ENCODE data around the gene AIDA.

Gene AIDA

DNA sequence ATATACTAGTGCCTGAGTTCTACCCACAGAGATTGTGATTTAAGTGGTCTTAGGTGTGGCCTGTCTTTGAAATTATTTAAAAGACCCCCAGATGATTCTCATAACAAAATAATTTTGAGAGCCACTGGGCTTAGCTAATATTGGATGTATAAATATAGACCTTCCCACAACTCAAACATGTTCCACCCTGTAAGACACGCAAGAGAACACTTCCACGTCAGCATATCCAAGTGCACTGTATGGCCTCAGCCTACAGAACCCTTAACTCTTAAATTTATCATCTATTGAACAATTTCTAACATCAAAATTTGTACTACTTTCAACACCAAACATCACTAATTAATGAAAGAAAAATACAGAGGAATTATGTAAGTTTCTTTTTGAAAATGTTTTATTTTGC, 27.2 kb upstream of the AIDA start:
- Histone ChIP-seq H3K79me2 (ENCODE audit: insufficient read depth, low read length) (no peaks in the 10 kb centered on the region), H3K36me3 (ENCODE audit: insufficient read depth, low read length) (peaks cover 8% of the 10 kb centered on the region; the same call in 1 of the 2 replicates), H3K9ac (ENCODE audit: low read depth, low read length) (no peak overlapping the region), H3K4me2 (ENCODE audit: insufficient read depth, low read length) (no peak overlapping the region), H3K4me1 (ENCODE audit: insufficient read depth, low read length) (no peaks in the 10 kb centered on the region), H4K20me1 (ENCODE audit: insufficient read depth, low read length) (no peaks in the 10 kb centered on the region), H3K27ac (ENCODE audit: low read length) (no peak overlapping the region), H3K9me3 (ENCODE audit: insufficient read depth, low read length, severe bottlenecking) (no peaks in the 10 kb centered on the region), H3K4me3 (ENCODE audit: low read depth in 1 of 2, low read length in 2 of 2) (no peak overlapping the region), H3K27me3 (ENCODE audit: insufficient read depth, low read length, poor library complexity) (no peaks in the 10 kb centered on the region), H2AFZ (ENCODE audit: low read depth, low read length) (no peak overlapping the region)
- no peak for DNase-seq
- no peak for ATAC-seq (ENCODE audit: insufficient read depth, low read depth)
- TF ChIP-seq EZH2 (IDR thresholded peaks at IDR 0.05; ENCODE audit: borderline replicate concordance, low read depth, low read length, severe bottlenecking) = no peak
- TF ChIP-seq, protein P1, sequence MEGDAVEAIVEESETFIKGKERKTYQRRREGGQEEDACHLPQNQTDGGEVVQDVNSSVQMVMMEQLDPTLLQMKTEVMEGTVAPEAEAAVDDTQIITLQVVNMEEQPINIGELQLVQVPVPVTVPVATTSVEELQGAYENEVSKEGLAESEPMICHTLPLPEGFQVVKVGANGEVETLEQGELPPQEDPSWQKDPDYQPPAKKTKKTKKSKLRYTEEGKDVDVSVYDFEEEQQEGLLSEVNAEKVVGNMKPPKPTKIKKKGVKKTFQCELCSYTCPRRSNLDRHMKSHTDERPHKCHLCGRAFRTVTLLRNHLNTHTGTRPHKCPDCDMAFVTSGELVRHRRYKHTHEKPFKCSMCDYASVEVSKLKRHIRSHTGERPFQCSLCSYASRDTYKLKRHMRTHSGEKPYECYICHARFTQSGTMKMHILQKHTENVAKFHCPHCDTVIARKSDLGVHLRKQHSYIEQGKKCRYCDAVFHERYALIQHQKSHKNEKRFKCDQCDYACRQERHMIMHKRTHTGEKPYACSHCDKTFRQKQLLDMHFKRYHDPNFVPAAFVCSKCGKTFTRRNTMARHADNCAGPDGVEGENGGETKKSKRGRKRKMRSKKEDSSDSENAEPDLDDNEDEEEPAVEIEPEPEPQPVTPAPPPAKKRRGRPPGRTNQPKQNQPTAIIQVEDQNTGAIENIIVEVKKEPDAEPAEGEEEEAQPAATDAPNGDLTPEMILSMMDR (IDR thresholded peaks at IDR 0.05; ENCODE audit: borderline replicate concordance, extremely low read depth, low read length, poor library complexity, severe bottlenecking) = no peak

DNA sequence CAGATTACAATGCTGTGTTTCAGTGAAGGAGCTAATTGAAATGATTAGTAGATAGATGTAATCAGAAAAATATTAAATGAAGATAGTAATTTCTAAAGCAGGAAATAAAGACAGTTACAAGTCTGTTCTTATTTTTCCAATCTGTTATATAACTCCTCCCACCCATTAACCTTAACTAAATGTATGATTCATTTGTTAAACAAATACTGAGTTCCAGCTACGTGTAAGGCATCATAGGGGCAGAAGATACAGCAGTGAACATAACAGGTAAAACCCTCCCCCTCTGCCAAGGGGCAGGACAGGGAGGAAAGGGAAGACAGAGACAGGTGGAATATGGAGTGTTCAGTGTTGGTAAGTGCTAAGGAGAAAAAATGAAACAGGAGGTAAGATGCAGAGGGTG, 24.7 kb upstream of the AIDA start, which contains the start of gene FAM177B:
TSS of gene FAM177B (plus strand) at position 231 of the 400 bp plus-strand sequence. CDS start 9,344 bp downstream, outside the sequence.
- H3K4me1 ChIP-seq (ENCODE audit: insufficient read depth, low read length) = no peaks in the 10 kb centered on the region
- H3K4me2 ChIP-seq (ENCODE audit: insufficient read depth, low read length) = no peak within 1 kb of the TSS
- H4K20me1 ChIP-seq (ENCODE audit: insufficient read depth, low read length) = no peaks in the 10 kb centered on the region
- H3K9ac ChIP-seq (ENCODE audit: low read depth, low read length) = no peak within 1 kb of the TSS
- ATAC-seq (ENCODE audit: insufficient read depth, low read depth) (no peak), DNase-seq (no peak)
- H3K36me3 ChIP-seq (ENCODE audit: insufficient read depth, low read length) = peaks cover 30% of the 10 kb centered on the region; the same call in 1 of the 2 replicates
- no peak within 1 kb of the TSS for H3K27ac ChIP-seq (ENCODE audit: low read length)
- no peaks in the 10 kb centered on the region for H3K79me2 ChIP-seq (ENCODE audit: insufficient read depth, low read length)
- no peaks in the 10 kb centered on the region for H3K9me3 ChIP-seq (ENCODE audit: insufficient read depth, low read length, severe bottlenecking)
- no peak within 1 kb of the TSS for H2AFZ ChIP-seq (ENCODE audit: low read depth, low read length)
- TF ChIP-seq EZH2 (IDR thresholded peaks at IDR 0.05; ENCODE audit: borderline replicate concordance, low read depth, low read length, severe bottlenecking) = no peak
- TF ChIP-seq, protein P1 (IDR thresholded peaks at IDR 0.05; ENCODE audit: borderline replicate concordance, extremely low read depth, low read length, poor library complexity, severe bottlenecking) = no peak
- no peaks in the 10 kb centered on the region for H3K27me3 ChIP-seq (ENCODE audit: insufficient read depth, low read length, poor library complexity)
- no peak within 1 kb of the TSS for H3K4me3 ChIP-seq (ENCODE audit: low read depth in 1 of 2, low read length in 2 of 2)

DNA sequence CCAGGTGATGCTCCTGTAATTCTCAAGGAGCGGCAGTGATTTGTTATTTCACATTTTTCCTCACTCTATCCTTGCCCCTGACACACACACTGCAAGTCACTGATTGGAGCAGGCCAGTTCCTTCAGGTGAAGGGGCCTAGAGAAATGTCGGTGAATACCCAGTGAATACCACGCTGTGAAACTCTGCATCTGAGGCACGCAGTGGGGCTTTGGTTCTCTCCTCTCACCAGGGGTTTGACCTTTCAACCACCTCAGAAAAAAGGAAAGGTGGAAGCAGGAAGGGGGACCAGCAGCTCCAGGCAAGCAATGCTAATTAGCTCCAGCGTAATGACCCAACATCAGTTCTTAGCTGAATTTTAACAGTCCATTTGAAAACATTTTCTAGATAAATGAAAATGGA, 24.2 kb upstream of the AIDA start:
- ATAC-seq (ENCODE audit: insufficient read depth, low read depth) = no peak
- Histone ChIP-seq H3K4me1 (ENCODE audit: insufficient read depth, low read length) (no peaks in the 10 kb centered on the region), H3K79me2 (ENCODE audit: insufficient read depth, low read length) (no peaks in the 10 kb centered on the region), H3K36me3 (ENCODE audit: insufficient read depth, low read length) (peaks cover 35% of the 10 kb centered on the region; the same call in 1 of the 2 replicates), H3K4me3 (ENCODE audit: low read depth in 1 of 2, low read length in 2 of 2) (no peak overlapping the region), H3K9ac (ENCODE audit: low read depth, low read length) (no peak overlapping the region), H2AFZ (ENCODE audit: low read depth, low read length) (no peak overlapping the region), H3K9me3 (ENCODE audit: insufficient read depth, low read length, severe bottlenecking) (no peaks in the 10 kb centered on the region), H4K20me1 (ENCODE audit: insufficient read depth, low read length) (no peaks in the 10 kb centered on the region), H3K27ac (ENCODE audit: low read length) (no peak overlapping the region), H3K27me3 (ENCODE audit: insufficient read depth, low read length, poor library complexity) (no peaks in the 10 kb centered on the region), H3K4me2 (ENCODE audit: insufficient read depth, low read length) (no peak overlapping the region)
- TF ChIP-seq, protein P1 (IDR thresholded peaks at IDR 0.05; ENCODE audit: borderline replicate concordance, extremely low read depth, low read length, poor library complexity, severe bottlenecking) = no peak
- no peak for TF ChIP-seq EZH2 (IDR thresholded peaks at IDR 0.05; ENCODE audit: borderline replicate concordance, low read depth, low read length, severe bottlenecking)
- DNase-seq = no peak

DNA sequence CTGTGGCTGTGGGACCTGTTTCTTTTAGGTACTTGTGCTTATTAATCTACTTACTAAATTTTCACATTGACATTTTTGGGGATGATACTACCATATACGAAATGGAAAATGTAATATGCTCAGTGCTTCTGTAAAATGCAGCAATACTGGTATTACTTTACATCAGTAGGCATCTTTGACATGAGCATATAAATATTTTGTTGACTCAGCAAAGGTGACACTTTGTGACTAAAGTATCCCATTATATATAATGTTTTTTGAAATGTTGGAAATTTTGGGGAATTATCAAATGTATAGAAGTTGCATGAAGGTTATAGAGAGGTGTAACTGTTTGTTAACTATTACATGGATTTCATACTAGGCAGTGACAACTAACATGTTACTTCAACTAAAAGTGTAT, 22.4 kb upstream of the AIDA start:
- DNase-seq (no peak), ATAC-seq (ENCODE audit: insufficient read depth, low read depth) (no peak)
- H4K20me1 ChIP-seq (ENCODE audit: insufficient read depth, low read length) = no peaks in the 10 kb centered on the region
- H2AFZ ChIP-seq (ENCODE audit: low read depth, low read length) = no peak overlapping the region
- H3K9me3 ChIP-seq (ENCODE audit: insufficient read depth, low read length, severe bottlenecking) = no peaks in the 10 kb centered on the region
- no peak overlapping the region for H3K4me2 ChIP-seq (ENCODE audit: insufficient read depth, low read length)
- H3K27ac ChIP-seq (ENCODE audit: low read length) = no peak overlapping the region
- no peak overlapping the region for H3K4me3 ChIP-seq (ENCODE audit: low read depth in 1 of 2, low read length in 2 of 2)
- H3K9ac ChIP-seq (ENCODE audit: low read depth, low read length) = no peak overlapping the region
- H3K4me1 ChIP-seq (ENCODE audit: insufficient read depth, low read length) = no peaks in the 10 kb centered on the region
- no peaks in the 10 kb centered on the region for H3K79me2 ChIP-seq (ENCODE audit: insufficient read depth, low read length)
- TF ChIP-seq, protein P1 (IDR thresholded peaks at IDR 0.05; ENCODE audit: borderline replicate concordance, extremely low read depth, low read length, poor library complexity, severe bottlenecking) = no peak
- no peak for TF ChIP-seq EZH2 (IDR thresholded peaks at IDR 0.05; ENCODE audit: borderline replicate concordance, low read depth, low read length, severe bottlenecking)
- no peaks in the 10 kb centered on the region for H3K27me3 ChIP-seq (ENCODE audit: insufficient read depth, low read length, poor library complexity)
- peaks cover 52% of the 10 kb centered on the region for H3K36me3 ChIP-seq (ENCODE audit: insufficient read depth, low read length)

Data from DND-41 (cell line).